Choroid plexus epithelial cell (primary cell): ENCODE results near the gene PRKAG2.
A peak's percentile ranks its signal among the peaks of the same experiment; 100 is the strongest.
"Not testable (repeated sequence)": the region's sequence is repeated elsewhere in the genome, so short reads cannot be mapped to it uniquely, and the experiment has no call there.

Experiments
- DNase-seq: peaks from one replicate; pipeline ENCODE4 v3.0.0-alpha.2; 2010; ENCODE audit warnings: low read depth
- H3K4me3 ChIP-seq: 2 replicates; pipeline ENCODE4 v1.5.1; 2011; ENCODE audit warnings: low read depth, mild to moderate bottlenecking, control low read depth, low read length, moderate library complexity
- TF ChIP-seq, protein P1 (sequence below): conservative IDR thresholded peaks from 2 replicates; pipeline ENCODE4 v1.5.1; 2011; ENCODE audit warnings: low read depth, mild to moderate bottlenecking, control low read depth, inconsistent platforms, low read length, moderate library complexity

The PRKAG2 gene

DNA sequence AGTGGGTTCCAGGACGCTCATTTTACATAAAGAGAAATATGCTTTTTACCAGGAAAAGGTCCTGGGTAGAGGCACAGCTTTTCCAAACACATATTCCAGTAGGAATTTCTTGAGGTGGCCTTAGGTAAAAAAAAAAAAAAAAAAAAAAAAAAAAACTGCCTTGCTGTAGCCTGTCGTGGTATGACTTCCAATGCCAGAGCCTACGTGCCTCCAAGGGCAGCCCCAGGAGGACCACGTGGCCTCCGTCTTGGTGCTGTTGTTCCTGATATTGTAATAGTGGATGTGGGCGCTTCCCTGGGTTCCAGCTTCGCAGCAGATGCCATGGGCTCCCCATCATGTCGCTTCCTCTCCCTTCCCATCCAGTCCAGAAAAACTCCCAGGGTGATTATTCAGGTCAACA is 49.3 kb downstream of the PRKAG2 start:
- H3K4me3 ChIP-seq = no peak overlapping the region
- DNase-seq = no peak
- TF ChIP-seq, protein P1, sequence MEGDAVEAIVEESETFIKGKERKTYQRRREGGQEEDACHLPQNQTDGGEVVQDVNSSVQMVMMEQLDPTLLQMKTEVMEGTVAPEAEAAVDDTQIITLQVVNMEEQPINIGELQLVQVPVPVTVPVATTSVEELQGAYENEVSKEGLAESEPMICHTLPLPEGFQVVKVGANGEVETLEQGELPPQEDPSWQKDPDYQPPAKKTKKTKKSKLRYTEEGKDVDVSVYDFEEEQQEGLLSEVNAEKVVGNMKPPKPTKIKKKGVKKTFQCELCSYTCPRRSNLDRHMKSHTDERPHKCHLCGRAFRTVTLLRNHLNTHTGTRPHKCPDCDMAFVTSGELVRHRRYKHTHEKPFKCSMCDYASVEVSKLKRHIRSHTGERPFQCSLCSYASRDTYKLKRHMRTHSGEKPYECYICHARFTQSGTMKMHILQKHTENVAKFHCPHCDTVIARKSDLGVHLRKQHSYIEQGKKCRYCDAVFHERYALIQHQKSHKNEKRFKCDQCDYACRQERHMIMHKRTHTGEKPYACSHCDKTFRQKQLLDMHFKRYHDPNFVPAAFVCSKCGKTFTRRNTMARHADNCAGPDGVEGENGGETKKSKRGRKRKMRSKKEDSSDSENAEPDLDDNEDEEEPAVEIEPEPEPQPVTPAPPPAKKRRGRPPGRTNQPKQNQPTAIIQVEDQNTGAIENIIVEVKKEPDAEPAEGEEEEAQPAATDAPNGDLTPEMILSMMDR = no peak

DNA sequence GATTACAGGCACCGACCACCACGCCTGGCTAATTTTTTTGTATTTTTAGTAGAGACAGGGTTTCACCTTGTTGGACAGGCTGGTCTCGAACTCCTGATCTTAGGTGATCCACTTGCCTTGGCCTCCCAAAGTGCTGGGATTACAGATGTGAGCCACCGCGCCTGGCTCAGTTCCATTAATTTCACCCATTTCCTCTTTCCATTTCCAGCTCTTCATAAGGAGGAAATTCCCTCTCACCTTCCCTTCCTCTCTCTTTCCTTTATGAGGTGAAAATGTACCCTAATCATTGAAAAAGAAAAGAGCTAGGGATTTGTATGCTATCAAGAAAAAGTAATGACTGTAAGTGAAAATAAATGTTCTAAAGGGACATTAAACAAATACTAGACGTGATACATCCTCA is 50.6 kb downstream of the PRKAG2 start:
- not testable (repeated sequence) for H3K4me3 ChIP-seq, DNase-seq

DNA sequence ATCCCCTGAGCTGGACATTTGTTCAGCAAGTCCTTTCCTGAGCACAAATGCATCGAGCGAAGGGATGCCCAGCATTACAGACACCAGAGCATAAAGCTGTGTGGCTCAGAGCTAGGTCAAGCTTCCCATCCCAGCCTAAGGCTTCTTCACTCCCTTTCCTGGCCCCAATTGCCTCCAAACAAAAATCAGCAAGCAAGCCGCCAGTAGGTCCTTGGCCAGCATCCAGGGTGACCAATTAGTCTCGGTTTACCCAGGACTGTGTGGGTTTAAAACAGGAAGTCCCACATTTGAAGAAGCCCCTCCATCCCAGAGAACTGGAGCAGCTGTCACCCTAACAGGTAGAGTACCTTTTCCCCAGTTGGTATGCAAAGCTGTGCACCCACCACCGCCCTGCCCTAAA is 51.2 kb downstream of the PRKAG2 start:
- H3K4me3 ChIP-seq = no peak overlapping the region
- TF ChIP-seq, protein P1 = no peak
- no peak for DNase-seq

DNA sequence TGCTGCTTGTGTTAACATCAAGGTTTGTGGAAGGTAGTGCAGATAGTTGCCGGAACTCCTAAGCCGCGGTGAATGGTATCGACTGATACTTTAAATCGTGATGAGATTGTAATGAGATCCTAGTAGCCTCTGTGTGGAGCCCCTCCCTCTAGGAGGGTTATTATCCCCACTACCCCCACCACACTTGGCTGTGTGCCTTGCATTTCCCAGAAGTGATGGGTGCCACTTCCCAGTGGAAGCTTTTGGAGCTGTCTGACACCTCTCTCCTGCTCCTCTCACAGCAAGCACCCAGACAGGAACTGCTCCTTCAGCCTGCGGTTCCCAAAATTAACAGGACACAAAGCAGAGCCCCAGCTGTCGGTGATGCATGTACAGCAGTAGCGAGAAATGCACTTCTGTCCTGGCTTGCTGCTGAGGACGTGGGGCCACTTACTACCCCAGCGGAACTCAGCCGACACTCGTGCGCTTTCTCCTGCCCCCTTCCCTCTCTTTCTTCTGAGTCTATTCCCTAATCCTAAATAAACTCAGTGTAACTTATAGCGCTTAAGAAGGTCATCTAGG is 52.5 kb downstream of the PRKAG2 start:
- H3K4me3 ChIP-seq = peak overlapping the region; percentile 33

DNA sequence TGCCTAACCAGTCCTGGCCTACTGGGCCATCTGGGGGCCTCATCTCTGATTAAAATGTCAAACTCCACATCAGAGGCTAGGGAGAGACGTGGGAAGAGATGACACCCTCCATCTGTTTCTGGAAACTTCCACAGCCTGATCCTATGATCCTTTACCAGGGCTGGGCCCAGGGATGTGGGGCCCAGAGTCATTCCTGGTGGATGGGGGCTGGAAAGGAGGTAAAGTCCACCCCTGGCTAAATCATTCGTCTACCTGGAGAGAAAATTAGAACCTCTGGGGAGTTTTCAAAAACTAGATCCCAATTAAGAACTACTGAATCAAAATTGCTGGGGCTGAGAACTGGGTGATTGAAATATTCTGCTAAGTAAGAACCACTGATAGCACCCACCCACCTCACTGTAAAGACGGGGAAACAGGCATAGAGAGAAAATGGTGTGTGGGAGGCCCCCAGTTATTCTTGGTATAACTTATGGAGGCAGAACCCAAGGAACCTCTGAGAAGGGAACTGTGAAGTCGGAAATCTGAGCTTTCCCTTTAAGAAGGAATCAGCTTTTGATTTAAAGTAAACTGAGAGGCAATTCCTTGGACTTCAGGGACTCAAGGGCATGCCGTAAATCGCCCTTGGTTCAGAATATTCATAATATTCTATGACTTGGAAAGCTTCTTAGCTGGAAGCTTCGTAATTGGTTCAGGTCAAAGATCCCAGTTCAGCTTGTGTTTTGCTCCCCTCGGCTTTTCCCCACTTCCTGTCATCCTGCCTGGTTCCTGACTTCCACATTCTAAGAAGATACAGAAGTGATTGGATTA is 53.1 kb downstream of the PRKAG2 start:
- DNase-seq = peak; percentile 6

More for the DNA sequence above, 52.5 kb downstream of the PRKAG2 start:
- TF ChIP-seq, protein P1 = no peak
- no peak for DNase-seq

DNA sequence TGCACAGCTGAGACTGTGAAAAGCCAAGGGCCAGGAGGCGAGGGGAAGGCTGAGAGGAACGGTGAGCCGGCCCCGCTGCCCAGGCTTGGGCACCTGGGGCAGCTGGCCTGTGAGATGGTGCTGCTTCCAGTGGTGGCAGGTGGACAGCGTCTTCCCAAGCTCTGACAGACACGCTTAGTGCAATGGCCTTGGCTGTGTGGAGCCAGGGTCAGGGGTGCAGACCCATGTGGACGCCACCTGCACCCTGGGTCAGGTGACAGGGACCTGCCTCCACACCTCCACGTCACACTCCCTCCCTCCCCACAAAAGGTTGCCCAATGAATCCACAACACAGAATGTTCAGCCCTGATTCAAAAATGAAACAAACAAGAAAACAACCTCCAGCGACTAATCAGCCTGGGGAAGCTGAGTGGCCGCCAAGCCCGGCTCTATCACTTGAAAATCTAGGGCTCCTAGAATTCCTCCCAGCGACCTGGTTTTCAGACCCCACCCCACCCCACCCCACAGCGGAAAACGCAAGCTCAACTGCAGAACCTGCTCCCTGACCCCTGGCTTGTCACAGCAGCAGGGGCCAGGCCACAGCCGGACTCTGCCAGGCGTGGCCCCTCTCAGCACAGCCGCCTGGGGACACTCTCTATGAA is 54.3 kb downstream of the PRKAG2 start:
- H3K4me3 ChIP-seq = no peak overlapping the region
- DNase-seq = peak; percentile 12
- TF ChIP-seq, protein P1 = no peak

More for the DNA sequence above, 53.1 kb downstream of the PRKAG2 start:
- H3K4me3 ChIP-seq = peak overlapping the region; percentile 33
- TF ChIP-seq, protein P1 = no peak

DNA sequence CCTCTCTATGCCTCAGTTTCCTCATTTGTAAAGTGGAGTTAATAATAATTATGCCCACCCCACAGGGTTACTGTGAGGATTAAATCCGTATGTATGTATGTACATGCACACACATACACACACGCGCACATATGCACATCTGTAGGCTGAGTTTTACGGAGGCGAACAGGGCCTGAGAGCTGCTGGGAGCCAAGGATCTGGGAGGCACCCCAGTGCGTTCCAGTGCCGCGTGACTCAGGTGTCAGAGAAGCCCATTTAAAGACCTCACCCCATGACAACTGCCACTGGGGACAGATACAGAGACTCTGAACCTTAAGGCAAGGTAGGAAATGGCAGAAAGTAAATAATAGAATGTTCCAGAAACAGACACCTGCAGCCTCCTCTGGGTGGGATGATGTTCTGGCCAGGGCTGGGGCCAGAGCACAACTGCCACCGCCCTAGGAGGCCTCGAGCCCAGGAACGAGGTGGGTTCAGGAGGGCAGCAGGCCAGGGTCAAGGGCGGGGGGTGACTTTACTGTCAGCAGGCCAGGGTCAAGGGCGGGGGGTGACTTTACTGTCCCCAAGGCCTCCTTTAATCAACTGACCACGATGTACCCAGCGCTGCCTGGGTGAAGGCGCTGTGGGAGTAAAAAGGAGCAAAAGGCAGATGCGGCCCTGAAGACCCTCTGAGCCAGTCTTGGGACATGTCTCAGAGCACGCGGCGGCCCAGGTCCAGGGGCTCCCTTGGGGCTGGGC is 54.9 kb downstream of the PRKAG2 start:
- no peak overlapping the region for H3K4me3 ChIP-seq
- no peak for DNase-seq
- TF ChIP-seq, protein P1 = no peak
